HL-60 (cell line): Measurements from ENCODE around the gene BRD3OS.

ENCODE experiments used
- DNase-seq, 2 experiments: peaks; one replicate each; pipeline ENCODE4 v3.0.0-alpha.2; 2010 to 2020; ENCODE audit warnings: low read depth in 1 of 2, low spot score in 1 of 2
- H3K27ac ChIP-seq: fragments of 250-450 bp; sonication (Bioruptor Pico); replicated peaks from 2 replicates; pipeline ENCODE4 v1.5.1; 2020; ENCODE audit warnings: mild to moderate bottlenecking, moderate library complexity
- H3K27me3 ChIP-seq: fragments of 250-450 bp; sonication (Bioruptor Pico); 2 replicates; pipeline ENCODE4 v1.5.1; 2021; ENCODE audit warnings: mild to moderate bottlenecking, moderate library complexity; ENCODE audit not compliant: insufficient read depth, poor library complexity, severe bottlenecking
- H3K4me3 ChIP-seq: replicated peaks from 2 replicates; pipeline ENCODE4 v1.5.1; 2011; ENCODE audit warnings: mild to moderate bottlenecking, control low read depth, low read length; ENCODE audit not compliant: insufficient read depth
- CTCF ChIP-seq: IDR thresholded peaks from one replicate; pipeline ENCODE4 v1.5.1; 2011; ENCODE audit warnings: low read length, control low read depth, inconsistent platforms; ENCODE audit not compliant: insufficient read depth
- GABPA ChIP-seq: IDR thresholded peaks from 2 replicates; pipeline ENCODE4 v1.6.1; 2012; ENCODE audit warnings: low read depth
- POLR2AphosphoS5 ChIP-seq: IDR thresholded peaks from 2 replicates; pipeline ENCODE4 v1.6.1; 2012; ENCODE audit warnings: low read depth
- REST ChIP-seq: IDR thresholded peaks from 2 replicates; pipeline ENCODE4 v1.6.1; 2012; ENCODE audit warnings: low read depth; ENCODE audit not compliant: insufficient replicate concordance
- SPI1 ChIP-seq: IDR thresholded peaks from 2 replicates; pipeline ENCODE4 v1.6.1; 2012; ENCODE audit warnings: low read depth, mild to moderate bottlenecking, borderline replicate concordance

Gene BRD3OS

DNA sequence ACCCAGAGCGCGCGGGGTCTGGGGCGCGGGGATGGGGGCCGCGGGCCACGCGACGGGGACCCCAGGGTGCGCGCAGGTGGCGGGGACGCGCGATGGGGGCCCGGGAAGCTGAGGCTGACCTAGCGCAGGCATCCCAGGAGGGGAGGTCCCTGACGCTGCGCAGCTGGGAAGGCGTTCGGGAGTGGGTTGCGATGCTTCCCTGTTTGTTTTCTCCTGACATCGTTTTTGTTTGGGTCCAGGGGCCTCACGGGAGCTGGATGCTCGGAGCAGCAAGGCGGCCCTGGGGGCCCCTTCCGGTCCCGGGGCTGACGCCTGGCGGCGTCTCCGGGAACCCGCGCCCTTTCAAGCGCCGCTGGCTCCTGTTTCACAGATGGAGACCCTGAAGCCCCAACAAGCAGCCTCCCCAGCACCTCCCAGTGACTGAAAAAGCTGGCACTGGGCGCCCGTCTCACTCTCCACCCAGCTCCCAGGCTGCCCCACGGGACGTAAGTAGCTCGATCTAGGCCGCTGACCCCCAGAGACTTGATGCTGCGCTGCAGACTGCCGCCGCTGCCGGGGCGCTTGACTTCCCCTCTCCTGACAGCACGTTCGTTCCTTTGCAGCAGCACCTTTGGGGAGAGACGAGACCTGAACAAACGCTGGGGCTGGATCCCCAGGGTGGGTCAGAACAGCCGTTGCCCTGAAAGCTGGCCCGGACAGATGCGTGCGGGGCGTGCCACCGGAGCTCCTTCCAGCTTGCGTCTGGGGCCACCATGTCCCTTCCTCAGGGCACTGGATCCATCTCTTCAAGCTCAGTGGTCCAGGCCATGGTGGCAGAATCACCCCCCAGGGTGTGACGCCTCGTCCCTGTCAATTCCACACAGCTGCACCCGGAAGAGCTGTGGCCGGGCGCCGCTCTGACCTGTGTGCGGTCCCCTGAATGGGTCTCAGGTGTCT lies 593 bp downstream of the BRD3OS start:
- TF ChIP-seq SPI1 (peak; percentile 42; the same call in 1 of the 2 replicates), REST (no peak), CTCF (no peak), GABPA (no peak), POLR2AphosphoS5 (no peak)
- Histone ChIP-seq H3K4me3 (peak overlapping the region; percentile 70), H3K27me3 (no peaks in the 10 kb centered on the region), H3K27ac (no peak overlapping the region)
- peak; percentile 38 to 49 for DNase-seq

GRCh38 chr9:134026581-134026980 lies 1.3 kb downstream of the BRD3OS start:
- Histone ChIP-seq H3K27ac (no peak overlapping the region), H3K4me3 (no peak overlapping the region), H3K27me3 (no peaks in the 10 kb centered on the region)
- TF ChIP-seq GABPA = no peak
- TF ChIP-seq SPI1 = no peak
- no peak for TF ChIP-seq REST
- TF ChIP-seq CTCF = no peak
- TF ChIP-seq POLR2AphosphoS5 = no peak
- no peak for DNase-seq

- DNase-seq = no peak
- Histone ChIP-seq H3K27ac (no peak overlapping the region), H3K27me3 (no peaks in the 10 kb centered on the region), H3K4me3 (no peak overlapping the region)
- TF ChIP-seq POLR2AphosphoS5 (no peak), SPI1 (no peak), REST (no peak), GABPA (no peak), CTCF (no peak)
Observed at GRCh38 chr9:134026981-134027380, 1.7 kb downstream of the BRD3OS start.
